Uterus (tissue), 4 donors: Measurements from ENCODE around the gene CFAP53. TPM values are rescaled to one million over a fixed set of nuclear protein-coding genes. Genes with fewer than 3 reads are reported as not detected.

ENCODE experiments used
- DNase-seq, 2 donors: peaks; one replicate each; pipeline ENCODE4 v3.0.0-alpha.2; 2019 to 2020
- H3K27ac ChIP-seq, 2 donors: fragments of 200-600 bp; sonication (generic); 1 replicate in 1 of 2; 2 replicates in 1 of 2; pipeline ENCODE4 v1.5.1; 2016 to 2018
- H3K27me3 ChIP-seq, 2 donors: fragments of 200-600 bp; sonication (generic); one replicate each; pipeline ENCODE4 v1.5.1; 2018 to 2019; ENCODE audit warnings: control low read depth in 1 of 2
- H3K36me3 ChIP-seq, 2 donors: fragments of 200-600 bp; sonication (generic); one replicate each; pipeline ENCODE4 v1.5.1; 2019; ENCODE audit warnings: control low read depth in 1 of 2
- H3K4me1 ChIP-seq, 2 donors: fragments of 200-600 bp; sonication (generic); one replicate each; pipeline ENCODE4 v1.5.1; 2018 to 2019; ENCODE audit warnings: control low read depth in 1 of 2
- H3K4me3 ChIP-seq, 2 donors: fragments of 200-600 bp; sonication (generic); 1 replicate in 1 of 2; 2 replicates in 1 of 2; pipeline ENCODE4 v1.5.1; 2018 to 2019; ENCODE audit warnings: mild to moderate bottlenecking in 1 of 2
- H3K9me3 ChIP-seq, 2 donors: fragments of 200-600 bp; sonication (generic); one replicate each; pipeline ENCODE4 v1.5.1; 2019; ENCODE audit warnings: control low read depth in 1 of 2
- POLR2A ChIP-seq, 2 donors: fragments of 450-650 bp; IDR thresholded peaks; one replicate each; pipeline ENCODE4 v1.6.1; 2016; ENCODE audit warnings: antibody characterized with exemption in 2 of 2, mild to moderate bottlenecking in 1 of 2, moderate library complexity in 1 of 2
- intact Hi-C: fragments of 100-400 bp; cut with DNase I; formaldehyde crosslinking; loops from one replicate; pipeline ENCODE4 v1.15.1; 2023; ENCODE audit warnings: low total_unique reads
- total RNA-seq, 4 donors: library from RNA; depleted of rRNA in 3 of 4; stranded (reverse); fragments of >200 nt in 3 of 4; gene quantifications; one replicate each; pipeline versions ENCODE4 v1.1.0 to v1.2.4, GENCODE V29; 2014 to 2023
- TF ChIP-seq, protein P1 (sequence below), 4 experiments: fragments of 200-600 bp in 2 of 4; fragments of 450-650 bp in 2 of 4; sonication (generic) in 2 of 4; IDR thresholded peaks; one replicate each; pipeline ENCODE4 v1.5.1; 2016 to 2019; ENCODE audit warnings: antibody characterized with exemption in 4 of 4, mild to moderate bottlenecking in 2 of 4, moderate library complexity in 1 of 4
- donor health status: DM: yes; HTN: yes; CAD: no.

Gene CFAP53
- total RNA-seq, 4 donors from 2014 or later: 0.95 to 1.1 TPM; not detected in 2

DNA sequence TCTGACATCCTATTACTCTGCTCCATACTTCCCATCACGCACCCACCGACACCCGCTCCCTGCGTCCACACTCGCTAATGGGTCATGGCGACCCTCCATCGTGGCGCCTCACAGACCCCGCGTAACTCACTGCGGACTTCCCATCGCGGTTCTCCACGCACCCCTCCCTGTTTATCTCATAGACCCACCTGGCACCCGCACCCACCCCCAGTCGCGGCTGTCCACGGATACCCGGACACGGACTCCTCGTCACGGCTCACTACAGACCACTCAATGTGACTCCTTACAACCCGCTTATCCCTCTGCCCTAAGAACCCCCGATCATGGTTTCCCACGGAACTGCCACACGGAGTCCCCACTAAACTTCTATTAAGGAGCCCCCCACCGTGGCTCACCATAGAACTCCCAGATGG, 20.7 kb upstream of the CFAP53 start:
- Histone ChIP-seq H3K4me3 (peak overlapping the region; percentile 72 to 75), H3K36me3 (no peaks in the 10 kb centered on the region), H3K4me1 (peaks cover 0 to 1% of the 10 kb centered on the region in 2 donors), H3K27ac (peak overlapping the region; percentile 83 to 90), H3K27me3 (no peaks in the 10 kb centered on the region), H3K9me3 (no peaks in the 10 kb centered on the region)
- no peak for TF ChIP-seq POLR2A (IDR thresholded peaks at IDR 0.05)
- peak in 1 of 2 donors; percentile 43 for DNase-seq
- intact Hi-C loops: no loop called here

DNA sequence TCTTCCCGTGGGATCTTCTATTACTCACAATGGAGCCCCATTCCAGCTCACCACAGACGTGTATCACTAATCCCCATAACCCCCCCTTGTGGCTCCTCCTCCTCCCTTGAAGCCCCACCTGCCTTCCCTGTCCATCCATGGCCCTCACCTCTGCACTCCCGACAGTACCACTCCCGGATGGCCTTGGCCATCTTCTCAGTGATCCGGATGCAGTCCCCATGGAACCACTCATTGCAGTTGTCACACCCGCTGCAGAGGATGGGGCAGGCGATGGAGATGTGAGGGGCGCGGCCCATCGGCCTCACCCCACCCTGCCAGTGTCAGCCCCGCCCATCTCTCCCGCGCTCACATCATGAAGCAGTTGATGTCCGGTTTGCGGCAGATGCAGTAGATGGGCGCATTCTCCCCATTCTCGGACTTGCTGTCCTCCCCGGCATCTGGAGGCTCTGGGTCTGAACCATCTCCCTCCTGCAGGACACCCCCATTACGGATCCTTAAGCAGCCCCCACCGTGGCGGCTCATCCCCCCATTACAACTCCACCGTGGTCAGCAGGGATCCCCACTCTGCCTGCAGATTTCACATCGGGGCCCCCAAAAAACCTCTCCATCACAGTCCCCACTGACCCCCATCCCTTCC, 20.2 kb upstream of the CFAP53 start:
- TF ChIP-seq POLR2A (IDR thresholded peaks at IDR 0.05): no peak
- TF ChIP-seq, protein P1, sequence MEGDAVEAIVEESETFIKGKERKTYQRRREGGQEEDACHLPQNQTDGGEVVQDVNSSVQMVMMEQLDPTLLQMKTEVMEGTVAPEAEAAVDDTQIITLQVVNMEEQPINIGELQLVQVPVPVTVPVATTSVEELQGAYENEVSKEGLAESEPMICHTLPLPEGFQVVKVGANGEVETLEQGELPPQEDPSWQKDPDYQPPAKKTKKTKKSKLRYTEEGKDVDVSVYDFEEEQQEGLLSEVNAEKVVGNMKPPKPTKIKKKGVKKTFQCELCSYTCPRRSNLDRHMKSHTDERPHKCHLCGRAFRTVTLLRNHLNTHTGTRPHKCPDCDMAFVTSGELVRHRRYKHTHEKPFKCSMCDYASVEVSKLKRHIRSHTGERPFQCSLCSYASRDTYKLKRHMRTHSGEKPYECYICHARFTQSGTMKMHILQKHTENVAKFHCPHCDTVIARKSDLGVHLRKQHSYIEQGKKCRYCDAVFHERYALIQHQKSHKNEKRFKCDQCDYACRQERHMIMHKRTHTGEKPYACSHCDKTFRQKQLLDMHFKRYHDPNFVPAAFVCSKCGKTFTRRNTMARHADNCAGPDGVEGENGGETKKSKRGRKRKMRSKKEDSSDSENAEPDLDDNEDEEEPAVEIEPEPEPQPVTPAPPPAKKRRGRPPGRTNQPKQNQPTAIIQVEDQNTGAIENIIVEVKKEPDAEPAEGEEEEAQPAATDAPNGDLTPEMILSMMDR (IDR thresholded peaks at IDR 0.05): no peak
- Histone ChIP-seq H3K36me3 (no peaks in the 10 kb centered on the region), H3K27ac (peak overlapping the region; percentile 83 to 90), H3K4me3 (peak overlapping the region; percentile 72 to 75), H3K4me1 (peaks cover 0 to 4% of the 10 kb centered on the region in 2 donors), H3K27me3 (no peaks in the 10 kb centered on the region), H3K9me3 (no peaks in the 10 kb centered on the region)
- DNase-seq: peak in 1 of 2 donors; percentile 35
- intact Hi-C loops: no loop called here

DNA sequence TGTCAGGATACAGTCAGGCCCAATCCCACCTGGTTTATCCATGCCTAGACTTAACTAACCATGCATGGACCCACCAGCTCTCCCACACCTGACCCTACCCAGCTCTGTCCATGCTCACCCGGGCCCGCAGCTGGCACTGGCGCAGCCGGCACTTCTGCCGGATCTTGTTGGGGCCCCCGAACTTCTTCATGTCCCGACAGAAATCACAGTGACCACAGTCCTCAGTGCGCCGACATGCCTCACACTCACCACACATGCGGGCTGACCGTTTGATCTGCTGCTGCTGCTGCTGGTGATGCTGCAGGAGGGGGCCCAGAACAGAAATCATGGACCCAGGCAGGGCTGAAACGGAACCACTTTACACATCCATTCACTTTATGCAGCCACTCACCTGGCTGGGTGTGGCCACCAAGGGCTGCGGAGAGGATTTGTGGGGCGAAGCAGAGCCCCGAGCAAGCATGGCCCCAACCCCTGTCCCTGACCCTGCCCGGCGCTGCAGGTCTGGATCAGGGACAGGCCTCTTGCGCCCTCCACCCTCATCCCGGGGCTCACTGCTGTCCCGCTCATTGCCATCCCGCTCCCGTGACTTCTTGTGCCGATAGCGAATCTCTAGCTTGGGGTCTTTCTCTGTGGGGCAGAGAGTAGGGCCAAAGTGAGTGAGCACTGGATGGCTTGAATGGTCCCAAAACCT, 19.5 kb upstream of the CFAP53 start:
- TF ChIP-seq, protein P1 (IDR thresholded peaks at IDR 0.05): no peak
- TF ChIP-seq POLR2A (IDR thresholded peaks at IDR 0.05): no peak
- no peak for DNase-seq
- H3K4me1 ChIP-seq: peaks cover 0 to 4% of the 10 kb centered on the region in 2 donors
- H3K27me3 ChIP-seq: no peaks in the 10 kb centered on the region
- no peaks in the 10 kb centered on the region for H3K36me3 ChIP-seq
- no peaks in the 10 kb centered on the region for H3K9me3 ChIP-seq
- H3K4me3 ChIP-seq: no peak overlapping the region
- H3K27ac ChIP-seq: no peak overlapping the region
- intact Hi-C loops: no loop called here

DNA sequence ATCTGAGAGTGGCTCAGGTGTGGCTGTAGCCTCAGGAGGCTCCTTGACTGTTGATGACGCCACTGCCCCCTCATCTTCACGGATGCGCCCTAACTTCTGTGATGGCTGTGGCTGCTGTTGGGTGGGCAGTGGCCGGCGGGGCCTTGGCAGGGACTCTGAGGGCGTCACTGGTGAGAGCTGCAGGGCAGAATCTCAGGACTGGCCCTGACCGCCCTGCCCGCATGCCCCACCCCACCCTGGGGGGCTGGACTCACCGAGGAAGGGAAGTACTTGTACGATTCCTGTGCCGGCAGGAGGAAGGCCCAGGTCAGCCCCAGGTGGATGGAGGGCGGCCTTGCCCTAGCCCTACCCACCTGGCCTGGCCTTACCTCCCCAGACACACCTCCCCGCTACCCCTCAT, 18.8 kb upstream of the CFAP53 start:
- Histone ChIP-seq H3K9me3 (no peaks in the 10 kb centered on the region), H3K36me3 (no peaks in the 10 kb centered on the region), H3K27ac (no peak overlapping the region), H3K27me3 (no peaks in the 10 kb centered on the region), H3K4me3 (no peak overlapping the region), H3K4me1 (peaks cover 4 to 5% of the 10 kb centered on the region in 2 donors)
- no peak for DNase-seq
- TF ChIP-seq POLR2A (IDR thresholded peaks at IDR 0.05): no peak
- TF ChIP-seq, protein P1 (IDR thresholded peaks at IDR 0.05): no peak
- intact Hi-C loops: no loop called here

DNA sequence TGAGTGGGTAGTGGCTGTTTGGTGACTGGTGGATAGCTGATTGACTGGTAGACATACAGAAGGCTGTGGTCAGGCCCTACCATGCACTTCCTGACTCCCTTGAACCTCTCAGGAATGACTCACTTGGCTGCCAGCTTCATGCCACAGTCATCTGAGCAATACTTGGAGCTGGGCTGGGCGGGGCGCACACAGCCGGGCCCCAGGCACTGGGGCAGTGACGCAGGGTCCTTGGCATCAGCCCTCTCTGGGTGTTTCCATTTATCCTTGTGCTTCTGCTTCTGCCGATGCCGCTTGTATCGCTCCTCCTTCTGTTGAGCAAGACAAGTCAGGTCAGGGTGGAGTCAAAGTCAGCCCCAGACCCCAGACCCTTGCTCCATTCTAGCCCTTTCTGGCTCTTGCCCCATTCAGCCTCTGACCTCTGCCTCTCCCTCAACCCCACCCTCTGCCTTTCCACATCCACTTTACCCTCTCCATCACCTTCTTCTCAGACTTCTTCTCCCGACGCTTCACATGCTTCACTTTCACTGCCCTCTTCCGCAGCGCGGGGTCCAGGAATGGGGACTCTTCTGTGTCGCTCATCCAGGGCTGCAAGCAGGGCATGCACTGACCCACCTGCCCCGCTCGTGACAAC, 18.1 kb upstream of the CFAP53 start:
- H3K27ac ChIP-seq: no peak overlapping the region
- H3K4me1 ChIP-seq: peaks cover 4 to 7% of the 10 kb centered on the region in 2 donors
- DNase-seq: no peak
- no peaks in the 10 kb centered on the region for H3K9me3 ChIP-seq
- H3K27me3 ChIP-seq: no peaks in the 10 kb centered on the region
- intact Hi-C loops: no loop called here
- H3K36me3 ChIP-seq: no peaks in the 10 kb centered on the region
- no peak overlapping the region for H3K4me3 ChIP-seq
- no peak for TF ChIP-seq POLR2A (IDR thresholded peaks at IDR 0.05)
- TF ChIP-seq, protein P1 (IDR thresholded peaks at IDR 0.05): no peak
